Raji (cell line): ENCODE results near the gene SLC5A11.

ENCODE experiments used
- POLR2A ChIP-seq: IDR thresholded peaks from 2 replicates; pipeline ENCODE4 v1.6.1; 2011; ENCODE audit warnings: low read depth, low read length, control low read depth; ENCODE audit not compliant: insufficient read depth

The SLC5A11 gene, protein sequence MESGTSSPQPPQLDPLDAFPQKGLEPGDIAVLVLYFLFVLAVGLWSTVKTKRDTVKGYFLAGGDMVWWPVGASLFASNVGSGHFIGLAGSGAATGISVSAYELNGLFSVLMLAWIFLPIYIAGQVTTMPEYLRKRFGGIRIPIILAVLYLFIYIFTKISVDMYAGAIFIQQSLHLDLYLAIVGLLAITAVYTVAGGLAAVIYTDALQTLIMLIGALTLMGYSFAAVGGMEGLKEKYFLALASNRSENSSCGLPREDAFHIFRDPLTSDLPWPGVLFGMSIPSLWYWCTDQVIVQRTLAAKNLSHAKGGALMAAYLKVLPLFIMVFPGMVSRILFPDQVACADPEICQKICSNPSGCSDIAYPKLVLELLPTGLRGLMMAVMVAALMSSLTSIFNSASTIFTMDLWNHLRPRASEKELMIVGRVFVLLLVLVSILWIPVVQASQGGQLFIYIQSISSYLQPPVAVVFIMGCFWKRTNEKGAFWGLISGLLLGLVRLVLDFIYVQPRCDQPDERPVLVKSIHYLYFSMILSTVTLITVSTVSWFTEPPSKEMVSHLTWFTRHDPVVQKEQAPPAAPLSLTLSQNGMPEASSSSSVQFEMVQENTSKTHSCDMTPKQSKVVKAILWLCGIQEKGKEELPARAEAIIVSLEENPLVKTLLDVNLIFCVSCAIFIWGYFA

DNA sequence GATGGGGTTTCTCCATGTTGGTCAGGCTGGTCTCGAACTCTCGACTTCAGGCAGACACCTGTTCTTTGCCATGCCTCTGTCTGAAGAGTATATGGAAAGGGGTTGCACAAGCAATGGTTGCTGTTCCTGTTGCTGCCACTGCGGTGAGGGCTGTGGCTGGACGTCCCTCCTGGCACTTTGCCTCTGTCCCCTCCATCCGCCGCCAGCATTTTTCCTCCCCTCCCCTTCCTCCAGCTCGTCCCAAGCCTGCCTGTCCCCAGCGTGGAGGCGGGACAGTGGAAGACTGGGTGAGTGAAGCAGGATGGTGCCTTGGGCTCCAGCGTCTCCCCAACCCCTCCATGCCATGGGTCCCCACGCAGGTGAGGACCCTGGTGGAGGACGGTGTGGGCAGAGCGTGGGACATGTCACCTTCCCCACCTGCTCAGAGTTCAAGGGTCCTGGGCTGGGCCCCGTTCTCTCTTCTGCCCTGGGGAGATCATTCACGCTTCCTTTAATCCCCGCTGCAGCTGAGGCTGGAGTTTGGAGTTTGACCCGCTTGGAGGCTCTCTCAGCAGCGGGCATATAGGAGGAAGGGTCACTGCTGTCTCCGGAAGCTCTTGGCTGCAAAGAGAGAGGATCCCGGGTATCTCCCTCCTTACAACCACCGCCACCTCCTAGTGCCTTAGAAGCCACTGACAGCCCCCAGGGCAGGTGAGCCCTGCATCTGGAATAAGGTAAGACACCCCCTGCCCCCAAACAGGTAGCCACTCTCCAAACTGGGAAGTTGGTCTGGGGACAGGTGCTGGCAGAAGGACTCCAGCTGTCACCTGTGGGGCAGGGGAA is at the start of gene SLC5A11:
Gene SLC5A11 (plus strand): TSS at position 238 of the 822 bp plus-strand sequence. CDS start 12,681 bp downstream, outside the sequence.
- no peak for TF ChIP-seq POLR2A

DNA sequence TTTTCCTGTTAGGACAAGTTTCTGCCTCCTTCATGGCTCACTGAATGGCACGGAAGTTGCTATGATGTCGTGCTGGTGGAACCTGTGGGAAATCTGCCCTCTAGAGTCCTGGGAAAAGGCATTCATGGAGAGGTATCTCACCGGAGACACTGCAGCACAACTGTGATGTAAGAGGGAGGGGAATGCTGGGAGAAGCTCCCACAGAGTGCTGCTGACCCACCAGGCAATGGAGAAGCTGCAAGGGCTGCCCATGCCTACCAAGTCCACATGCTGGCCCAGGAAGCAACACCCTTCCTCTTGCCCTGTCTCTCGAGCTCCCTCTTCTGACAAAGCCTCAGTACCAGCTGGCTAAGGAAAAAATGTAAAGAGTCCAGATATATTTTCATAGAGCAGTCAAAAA is 45.2 kb upstream of the SLC5A11 start:
- no peak for TF ChIP-seq POLR2A

DNA sequence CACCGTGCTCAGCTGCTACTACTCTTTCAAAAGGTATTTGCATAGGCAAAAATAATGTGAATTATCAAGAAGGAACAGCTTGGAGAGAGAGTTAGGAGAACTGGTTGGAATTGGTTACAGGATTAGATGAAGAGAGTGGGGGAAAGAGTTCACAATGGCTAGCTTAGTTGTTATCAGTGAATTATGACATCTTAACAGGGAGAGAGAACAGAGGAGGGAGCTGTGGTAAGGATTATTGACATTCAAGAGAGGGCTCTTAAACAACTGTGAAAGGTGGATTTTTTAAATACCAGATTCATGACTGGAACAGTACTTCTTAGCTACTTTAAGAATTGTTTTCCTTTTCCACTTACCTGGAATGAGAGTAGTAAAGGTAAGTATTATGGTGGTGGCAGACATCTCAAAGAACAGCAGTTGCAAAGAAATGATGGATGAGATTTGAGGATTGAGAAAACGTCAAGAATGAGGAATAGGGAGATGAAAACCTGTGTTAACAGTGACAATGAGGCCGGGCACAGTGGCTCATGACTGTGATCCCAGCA is 43.9 kb upstream of the SLC5A11 start:
- TF ChIP-seq POLR2A, result no peak

DNA sequence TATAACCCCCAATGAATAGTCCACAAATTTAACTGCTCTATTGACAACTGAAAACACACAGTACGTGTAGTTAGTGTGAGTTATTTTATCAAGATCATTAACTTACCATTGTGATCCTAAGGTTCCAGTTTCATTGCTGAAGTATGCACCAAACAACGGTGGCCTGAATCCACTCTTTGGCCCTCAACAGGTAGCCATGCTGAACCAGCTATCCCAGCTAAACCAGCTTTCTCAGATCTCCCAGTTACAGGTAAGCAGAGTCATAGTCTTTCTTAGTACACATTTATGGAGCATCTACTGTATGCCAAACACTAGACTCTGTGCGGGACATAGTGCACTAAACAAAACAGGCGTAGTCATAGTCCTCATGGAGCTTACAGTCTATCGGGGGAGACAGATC is 40.3 kb upstream of the SLC5A11 start:
- TF ChIP-seq POLR2A, result no peak

DNA sequence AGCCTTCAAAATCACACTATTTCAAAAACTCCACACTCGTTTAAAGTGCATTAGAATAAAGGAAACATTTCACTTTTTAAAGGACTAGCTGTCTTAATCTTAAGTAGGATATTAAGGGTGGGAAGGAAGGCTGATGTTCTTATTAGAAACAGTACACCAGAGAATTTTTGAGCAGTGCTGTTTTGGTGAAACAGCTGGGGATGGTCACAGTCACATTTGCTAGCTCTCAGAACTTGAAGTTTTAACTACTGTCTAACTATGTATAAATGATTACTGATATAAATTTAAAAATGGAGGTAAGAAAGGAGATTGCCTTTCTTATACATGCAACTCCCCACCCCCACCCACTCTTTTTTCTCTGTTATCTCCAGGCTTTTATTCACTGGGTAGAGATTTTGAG is 38.5 kb upstream of the SLC5A11 start:
- TF ChIP-seq POLR2A, result no peak

DNA sequence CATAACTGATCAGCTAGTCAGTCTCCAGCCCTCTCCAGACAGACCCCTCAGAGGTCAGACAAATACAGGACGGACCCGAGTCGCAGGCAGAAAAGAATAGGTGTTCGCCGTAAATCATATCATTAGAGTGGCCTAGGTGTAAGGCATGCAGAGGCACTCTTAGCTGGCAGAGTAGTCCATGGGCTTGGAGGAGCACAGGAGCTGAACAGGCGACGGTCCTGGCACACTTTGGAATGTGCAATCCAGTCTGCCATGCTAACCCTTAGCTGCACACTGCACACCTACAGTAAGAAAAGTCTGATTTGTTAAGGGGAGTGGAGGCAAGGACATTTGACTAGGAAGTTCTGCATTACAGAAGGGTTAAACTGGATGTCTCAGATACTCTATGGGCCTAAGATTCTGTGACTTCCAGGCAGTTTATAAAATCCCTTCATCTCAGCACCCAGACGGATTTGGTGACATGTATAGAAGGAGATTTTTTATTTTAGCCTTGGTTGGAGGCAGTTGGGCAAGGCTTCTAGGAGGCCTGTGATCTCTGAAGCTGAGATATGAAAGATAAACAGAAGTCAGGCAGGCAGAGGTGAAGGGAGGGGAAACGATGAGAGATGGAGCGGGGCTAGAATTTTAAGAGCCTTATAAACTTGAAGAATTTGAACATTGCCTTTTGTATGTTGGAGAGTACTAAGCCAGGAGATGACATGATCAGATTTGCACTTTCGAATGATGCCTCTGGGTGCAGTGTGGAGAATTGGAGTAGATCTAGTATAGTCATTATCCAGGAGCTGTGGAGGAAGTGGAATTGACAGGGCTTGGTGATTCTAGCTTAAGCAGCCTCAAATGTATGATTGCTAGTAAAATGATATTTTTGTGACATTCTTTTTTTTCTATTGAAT is 34.6 kb upstream of the SLC5A11 start:
- TF ChIP-seq POLR2A, result no peak

DNA sequence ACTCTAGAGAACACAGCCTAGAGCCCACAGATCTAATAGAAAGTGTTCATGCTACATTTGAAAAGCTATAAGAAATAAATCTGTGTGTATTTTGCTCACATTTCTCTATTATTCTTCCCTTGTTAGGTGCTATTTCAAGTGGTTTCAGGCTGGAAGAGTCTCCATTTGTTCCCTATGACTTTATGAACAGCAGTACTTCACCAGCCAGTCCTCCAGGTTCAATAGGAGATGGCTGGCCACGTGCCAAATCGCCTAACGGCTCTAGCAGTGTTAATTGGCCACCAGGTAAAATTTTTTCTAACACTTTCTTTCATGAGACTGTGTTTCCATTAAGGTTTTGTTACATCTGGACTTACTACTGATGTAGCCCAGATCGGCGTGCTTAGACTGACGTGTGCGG is 30.7 kb upstream of the SLC5A11 start:
- no peak for TF ChIP-seq POLR2A

DNA sequence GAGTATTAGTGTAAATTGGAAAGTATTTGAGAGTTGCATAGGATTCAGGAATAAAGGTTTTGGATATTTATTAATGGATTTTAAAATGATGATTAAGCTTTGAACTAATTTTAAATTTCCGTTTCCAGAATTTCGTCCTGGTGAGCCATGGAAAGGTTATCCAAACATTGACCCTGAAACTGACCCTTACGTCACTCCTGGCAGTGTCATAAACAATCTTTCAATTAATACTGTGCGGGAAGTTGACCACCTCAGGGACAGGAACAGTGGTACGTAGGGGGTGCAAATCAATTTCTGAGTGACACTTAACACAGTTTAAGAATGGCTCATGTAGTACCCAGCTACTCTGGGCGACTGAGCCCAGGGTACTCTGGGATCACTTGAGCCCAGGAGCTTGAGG is 29.1 kb upstream of the SLC5A11 start:
- no peak for TF ChIP-seq POLR2A

DNA sequence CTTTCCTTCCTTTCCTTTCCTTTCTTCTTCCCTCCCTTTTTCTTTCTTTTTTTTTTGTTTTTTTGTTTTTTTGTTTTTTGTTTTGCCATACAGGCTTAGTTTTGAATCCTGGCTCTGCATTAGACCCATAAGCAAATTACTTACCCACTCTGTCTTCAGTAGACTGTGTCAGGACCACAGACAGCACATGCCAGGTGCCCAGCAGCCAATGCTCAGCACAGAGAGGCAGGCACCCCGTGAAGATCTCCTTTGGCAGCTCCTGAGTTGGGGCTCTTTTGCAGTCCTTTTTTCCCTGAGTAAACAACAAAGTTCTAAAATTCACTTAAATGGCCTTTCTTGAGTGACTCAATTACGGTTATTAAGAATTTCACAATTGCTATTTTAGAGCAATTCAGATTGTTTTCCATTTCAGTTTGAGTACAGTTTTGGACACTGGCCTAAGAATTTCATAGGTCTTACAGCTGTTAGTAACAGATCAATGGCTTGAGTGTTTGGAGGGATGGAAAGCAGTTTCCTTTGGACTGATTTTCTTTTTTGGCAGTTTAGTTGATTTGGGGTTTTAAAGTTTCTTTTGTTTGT is 26.2 kb upstream of the SLC5A11 start:
- TF ChIP-seq POLR2A, result no peak

DNA sequence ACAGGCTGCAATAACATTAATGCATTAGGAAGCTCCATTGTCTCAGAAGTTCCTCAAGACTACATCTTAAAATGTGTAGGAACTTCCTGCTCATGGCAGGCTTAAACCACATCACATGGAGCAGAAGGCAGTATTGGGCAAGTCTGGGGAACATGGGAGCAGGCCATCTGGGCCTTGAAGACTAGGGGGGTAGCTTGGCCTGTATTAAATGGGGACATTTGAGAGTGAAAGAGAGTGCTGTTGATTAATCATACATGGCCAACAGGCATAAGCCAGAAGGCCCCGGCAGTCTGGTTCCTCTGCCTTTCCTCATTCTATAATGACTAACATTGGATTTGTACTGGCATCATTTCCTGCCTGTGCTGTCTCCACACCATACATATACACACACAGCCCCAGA is 25.2 kb upstream of the SLC5A11 start:
- TF ChIP-seq POLR2A, result no peak

DNA sequence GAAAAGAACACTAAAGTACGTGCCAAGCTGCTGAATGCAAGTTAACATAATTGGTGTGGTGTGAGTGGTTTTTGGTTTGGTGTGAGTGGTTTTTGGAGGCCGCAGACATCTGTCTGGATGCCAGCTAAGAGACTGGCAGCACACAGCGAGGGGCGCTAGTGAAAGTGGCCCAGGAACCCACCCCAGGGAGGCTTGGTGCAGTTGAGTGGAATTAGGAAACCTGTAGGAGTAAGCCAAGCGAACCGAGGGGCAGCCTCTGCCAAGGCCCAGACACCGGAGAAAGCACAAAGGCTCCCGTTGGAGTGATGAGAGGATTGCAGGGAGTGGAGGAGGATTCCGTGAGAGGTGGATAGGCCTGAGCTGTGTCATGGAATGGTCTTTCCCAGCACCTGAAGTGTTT is 24.6 kb upstream of the SLC5A11 start:
- TF ChIP-seq POLR2A, result no peak

DNA sequence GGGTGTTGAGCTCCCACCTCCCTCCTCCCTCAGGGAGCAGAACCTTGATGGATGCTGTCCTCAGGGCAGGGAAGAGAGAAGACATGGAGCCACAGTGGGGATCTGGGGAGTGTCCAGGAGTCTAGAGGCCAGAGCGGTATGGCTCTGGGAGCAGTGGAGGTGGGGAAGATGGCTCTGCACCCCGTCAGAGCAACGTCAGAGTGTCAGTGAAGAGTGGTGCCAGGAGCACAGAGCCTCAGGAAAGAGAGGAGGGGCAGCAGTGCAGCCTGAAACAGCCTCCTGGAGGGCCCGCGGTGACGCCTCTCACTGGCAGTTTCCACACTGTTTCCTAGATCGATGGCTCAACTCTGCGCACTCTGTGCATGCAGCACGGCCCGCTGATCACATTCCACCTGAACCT is 23.2 kb upstream of the SLC5A11 start:
- no peak for TF ChIP-seq POLR2A

DNA sequence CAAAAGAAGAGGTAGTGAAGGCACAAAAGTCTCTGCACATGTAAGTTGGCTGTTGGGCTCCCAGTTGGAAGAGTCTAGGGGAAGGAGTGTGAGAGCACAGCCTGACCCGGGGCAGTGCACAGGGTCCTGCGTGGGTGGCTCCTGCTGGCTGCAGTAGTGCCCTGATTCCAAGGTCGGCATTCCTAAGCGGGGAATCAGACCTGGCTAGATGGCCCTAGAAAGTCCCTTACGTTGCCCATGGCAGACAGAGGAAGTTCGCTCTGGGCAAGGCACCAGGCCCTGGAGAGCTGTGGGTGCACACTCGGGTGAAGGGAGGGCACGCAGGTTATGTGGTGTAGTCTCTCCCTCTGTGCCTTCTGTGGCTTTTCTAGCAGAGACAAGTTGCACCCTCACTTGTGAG is 22.8 kb upstream of the SLC5A11 start:
- no peak for TF ChIP-seq POLR2A

DNA sequence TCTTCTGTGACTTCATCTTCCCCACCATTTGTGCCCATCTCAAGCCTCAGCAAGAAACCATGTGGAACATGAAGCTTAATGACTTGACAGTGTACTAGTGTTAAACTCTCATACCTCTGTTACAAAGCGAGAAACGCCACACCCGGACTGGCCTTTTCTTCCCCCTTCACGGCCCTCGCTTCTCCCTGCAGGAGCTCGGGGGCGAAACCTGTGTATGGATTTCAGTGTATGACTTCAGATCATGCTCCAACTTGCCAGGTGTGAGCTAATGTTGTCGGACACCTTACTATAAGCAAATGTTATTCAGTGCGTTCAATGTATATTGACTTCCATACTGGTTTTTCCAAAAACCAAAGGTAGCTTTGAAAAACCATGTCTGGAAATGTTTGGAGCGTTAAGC is 20.1 kb upstream of the SLC5A11 start:
- no peak for TF ChIP-seq POLR2A

DNA sequence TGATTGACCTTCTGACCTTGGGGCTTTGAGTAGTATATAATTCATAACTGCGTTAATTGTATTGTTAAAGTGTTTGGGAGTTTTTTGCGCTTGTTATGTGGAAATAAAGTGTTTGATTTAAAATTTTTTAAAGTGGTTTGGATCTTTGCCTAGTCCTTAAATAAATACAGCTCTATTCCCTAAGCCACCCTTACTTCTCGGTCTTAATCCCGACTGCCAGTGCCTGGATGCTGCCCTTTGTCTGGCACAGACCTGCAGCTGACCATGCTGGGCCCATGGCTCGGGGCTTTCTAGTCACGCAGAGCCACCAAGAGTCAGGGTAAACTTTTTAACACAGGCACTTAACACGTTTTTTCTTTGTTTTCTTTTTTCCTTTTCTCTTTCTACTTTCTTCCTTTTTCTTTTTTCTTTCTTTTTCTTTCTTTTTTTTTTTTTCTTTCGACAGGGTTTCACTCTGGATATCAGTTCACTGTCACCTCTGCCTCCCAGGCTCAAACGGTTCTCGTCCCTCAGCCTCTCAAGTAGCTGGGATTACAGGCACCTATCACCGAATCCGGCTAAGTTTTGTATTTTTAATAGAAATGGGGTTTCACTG is 19.6 kb upstream of the SLC5A11 start:
- no peak for TF ChIP-seq POLR2A
